Bronchial smooth muscle cell (primary cell): ENCODE data around the gene SFPQ. TPM values are rescaled to one million over a fixed set of nuclear protein-coding genes. Genes with fewer than 3 reads are reported as not detected.

Experiments
- total RNA-seq: library from RNA; depleted of rRNA; stranded (reverse); fragments of >200 nt; gene quantifications from 2 replicates; pipeline ENCODE4 v1.2.1, GENCODE V29; 2014

The SFPQ gene, protein sequence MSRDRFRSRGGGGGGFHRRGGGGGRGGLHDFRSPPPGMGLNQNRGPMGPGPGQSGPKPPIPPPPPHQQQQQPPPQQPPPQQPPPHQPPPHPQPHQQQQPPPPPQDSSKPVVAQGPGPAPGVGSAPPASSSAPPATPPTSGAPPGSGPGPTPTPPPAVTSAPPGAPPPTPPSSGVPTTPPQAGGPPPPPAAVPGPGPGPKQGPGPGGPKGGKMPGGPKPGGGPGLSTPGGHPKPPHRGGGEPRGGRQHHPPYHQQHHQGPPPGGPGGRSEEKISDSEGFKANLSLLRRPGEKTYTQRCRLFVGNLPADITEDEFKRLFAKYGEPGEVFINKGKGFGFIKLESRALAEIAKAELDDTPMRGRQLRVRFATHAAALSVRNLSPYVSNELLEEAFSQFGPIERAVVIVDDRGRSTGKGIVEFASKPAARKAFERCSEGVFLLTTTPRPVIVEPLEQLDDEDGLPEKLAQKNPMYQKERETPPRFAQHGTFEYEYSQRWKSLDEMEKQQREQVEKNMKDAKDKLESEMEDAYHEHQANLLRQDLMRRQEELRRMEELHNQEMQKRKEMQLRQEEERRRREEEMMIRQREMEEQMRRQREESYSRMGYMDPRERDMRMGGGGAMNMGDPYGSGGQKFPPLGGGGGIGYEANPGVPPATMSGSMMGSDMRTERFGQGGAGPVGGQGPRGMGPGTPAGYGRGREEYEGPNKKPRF
- 158 and 199 TPM in 2 replicates for total RNA-seq

DNA sequence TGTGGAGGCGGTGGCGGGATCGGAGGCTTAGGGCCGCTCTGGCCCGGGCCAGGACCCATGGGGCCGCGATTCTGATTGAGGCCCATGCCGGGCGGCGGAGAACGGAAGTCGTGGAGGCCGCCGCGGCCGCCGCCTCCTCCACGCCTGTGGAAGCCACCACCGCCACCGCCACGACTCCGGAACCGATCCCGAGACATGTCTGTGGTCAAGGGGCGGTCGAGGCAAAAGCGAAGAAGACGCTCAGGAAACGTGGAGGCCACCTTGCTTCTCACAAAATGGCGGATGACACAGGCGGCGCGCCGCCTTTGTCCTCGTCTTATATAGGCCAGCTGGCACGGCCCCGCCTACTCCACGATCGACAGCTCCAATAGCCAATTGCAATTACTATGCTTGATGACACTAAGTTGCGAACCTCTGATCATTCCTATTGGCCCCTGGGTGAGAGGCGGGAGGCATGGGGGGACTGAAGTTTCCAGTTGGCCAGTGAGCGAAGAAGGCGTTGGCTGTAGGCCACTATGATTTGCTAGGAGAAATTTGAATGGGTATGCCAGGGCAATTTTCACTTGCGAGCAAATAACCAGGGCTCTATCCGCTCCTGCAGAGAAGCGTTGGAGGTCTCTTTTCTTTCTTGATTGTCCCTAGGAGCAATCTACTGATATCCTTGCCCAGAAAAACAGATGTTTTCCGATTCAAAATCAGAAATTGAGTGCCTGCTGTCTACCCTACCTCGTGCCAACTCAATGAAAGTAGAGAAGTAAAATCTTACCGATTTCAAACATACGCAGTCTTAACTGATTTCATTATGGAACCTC is at the start of gene SFPQ:
TSS of gene SFPQ (minus strand) at position 293 of the 812 bp plus-strand sequence. CDS start at position 197, 96 bp downstream.

Other genes starting within 250 kb of the SFPQ start
- 18.4 and 27.5 TPM in 2 replicates for gene TMEM35B, start 207.8 kb downstream of the SFPQ start, total RNA-seq
- 8.1 and 14.0 TPM in 2 replicates for gene ZMYM6, start 161.2 kb downstream of the SFPQ start, total RNA-seq
- gene ZMYM1, start 113.8 kb downstream of the SFPQ start, total RNA-seq: 7.7 and 11.3 TPM in 2 replicates
- gene ZMYM4, start 75.6 kb upstream of the SFPQ start, total RNA-seq: 21.6 and 30.4 TPM in 2 replicates